Ascending aorta (tissue), 2 donors: ENCODE results near the gene SRSF7. TPM values are rescaled to one million over a fixed set of nuclear protein-coding genes. Genes with fewer than 3 reads are reported as not detected.

Experiments
- DNase-seq, 2 donors: peaks; one replicate each; pipeline ENCODE4 v3.0.0-alpha.2; 2019; ENCODE audit warnings: low spot score in 2 of 2
- H3K27ac ChIP-seq, 2 donors: fragments of 200-600 bp; sonication (generic); one replicate each; pipeline ENCODE4 v1.5.1; 2016 to 2017; ENCODE audit warnings: mild to moderate bottlenecking in 1 of 2
- H3K27me3 ChIP-seq: fragments of 200-600 bp; sonication (generic); one replicate; pipeline ENCODE4 v1.5.1; 2017
- H3K36me3 ChIP-seq, 2 donors: fragments of 200-600 bp; sonication (generic); one replicate each; pipeline ENCODE4 v1.5.1; 2016
- H3K4me1 ChIP-seq, 2 donors: fragments of 200-600 bp; sonication (generic); one replicate each; pipeline ENCODE4 v1.5.1; 2016 to 2017; ENCODE audit warnings: mild to moderate bottlenecking in 1 of 2
- H3K4me3 ChIP-seq, 2 donors: fragments of 200-600 bp; sonication (generic); one replicate each; pipeline ENCODE4 v1.5.1; 2016 to 2017; ENCODE audit warnings: mild to moderate bottlenecking in 1 of 2
- H3K9me3 ChIP-seq, 2 donors: fragments of 200-600 bp; sonication (generic); one replicate each; pipeline ENCODE4 v1.5.1; 2016
- intact Hi-C: fragments of 100-400 bp; cut with DNase I; formaldehyde crosslinking; loops from one replicate; pipeline ENCODE4 v1.15.1; 2023
- total RNA-seq: library from RNA; depleted of rRNA; stranded (reverse); fragments of >200 nt; gene quantifications from one replicate; pipeline ENCODE4 v1.1.0, GENCODE V29; 2016
- TF ChIP-seq, protein P1 (sequence below), 3 experiments: fragments of 200-600 bp in 2 of 3; fragments of 450-650 bp in 1 of 3; sonication (generic) in 2 of 3; IDR thresholded peaks; one replicate each; pipeline ENCODE4 v1.5.1; 2016 to 2019; ENCODE audit warnings: antibody characterized with exemption in 3 of 3, mild to moderate bottlenecking in 1 of 3, moderate library complexity in 1 of 3

The SRSF7 gene
- total RNA-seq, 1 donor from 2014 or later, result 54.1 TPM

DNA sequence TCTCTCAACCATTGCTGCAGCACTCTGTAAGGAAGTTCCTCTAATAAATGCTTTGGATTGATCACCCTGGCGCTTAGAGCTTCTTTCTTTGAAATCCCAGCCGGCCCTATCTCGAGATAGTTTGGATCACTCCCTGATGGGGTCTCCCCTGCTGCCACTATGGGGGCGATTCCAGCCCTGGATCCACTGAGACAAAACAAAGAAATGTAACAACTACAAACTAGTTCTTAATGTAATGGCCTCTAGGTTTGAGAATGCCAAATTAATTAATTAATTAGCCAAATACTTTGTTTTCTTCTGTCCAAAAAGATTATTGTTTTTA is 15.2 kb downstream of the SRSF7 start:
- TF ChIP-seq, protein P1, sequence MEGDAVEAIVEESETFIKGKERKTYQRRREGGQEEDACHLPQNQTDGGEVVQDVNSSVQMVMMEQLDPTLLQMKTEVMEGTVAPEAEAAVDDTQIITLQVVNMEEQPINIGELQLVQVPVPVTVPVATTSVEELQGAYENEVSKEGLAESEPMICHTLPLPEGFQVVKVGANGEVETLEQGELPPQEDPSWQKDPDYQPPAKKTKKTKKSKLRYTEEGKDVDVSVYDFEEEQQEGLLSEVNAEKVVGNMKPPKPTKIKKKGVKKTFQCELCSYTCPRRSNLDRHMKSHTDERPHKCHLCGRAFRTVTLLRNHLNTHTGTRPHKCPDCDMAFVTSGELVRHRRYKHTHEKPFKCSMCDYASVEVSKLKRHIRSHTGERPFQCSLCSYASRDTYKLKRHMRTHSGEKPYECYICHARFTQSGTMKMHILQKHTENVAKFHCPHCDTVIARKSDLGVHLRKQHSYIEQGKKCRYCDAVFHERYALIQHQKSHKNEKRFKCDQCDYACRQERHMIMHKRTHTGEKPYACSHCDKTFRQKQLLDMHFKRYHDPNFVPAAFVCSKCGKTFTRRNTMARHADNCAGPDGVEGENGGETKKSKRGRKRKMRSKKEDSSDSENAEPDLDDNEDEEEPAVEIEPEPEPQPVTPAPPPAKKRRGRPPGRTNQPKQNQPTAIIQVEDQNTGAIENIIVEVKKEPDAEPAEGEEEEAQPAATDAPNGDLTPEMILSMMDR (IDR thresholded peaks at IDR 0.05), result no peak
- Histone ChIP-seq H3K9me3 (no peaks in the 10 kb centered on the region), H3K27me3 (no peaks in the 10 kb centered on the region), H3K4me1 (peaks cover 0 to 4% of the 10 kb centered on the region in 2 donors), H3K4me3 (no peak overlapping the region), H3K36me3 (peaks cover 24 to 46% of the 10 kb centered on the region in 2 donors), H3K27ac (no peak overlapping the region)
- DNase-seq, result no peak
- intact Hi-C loops, result no loop called here

DNA sequence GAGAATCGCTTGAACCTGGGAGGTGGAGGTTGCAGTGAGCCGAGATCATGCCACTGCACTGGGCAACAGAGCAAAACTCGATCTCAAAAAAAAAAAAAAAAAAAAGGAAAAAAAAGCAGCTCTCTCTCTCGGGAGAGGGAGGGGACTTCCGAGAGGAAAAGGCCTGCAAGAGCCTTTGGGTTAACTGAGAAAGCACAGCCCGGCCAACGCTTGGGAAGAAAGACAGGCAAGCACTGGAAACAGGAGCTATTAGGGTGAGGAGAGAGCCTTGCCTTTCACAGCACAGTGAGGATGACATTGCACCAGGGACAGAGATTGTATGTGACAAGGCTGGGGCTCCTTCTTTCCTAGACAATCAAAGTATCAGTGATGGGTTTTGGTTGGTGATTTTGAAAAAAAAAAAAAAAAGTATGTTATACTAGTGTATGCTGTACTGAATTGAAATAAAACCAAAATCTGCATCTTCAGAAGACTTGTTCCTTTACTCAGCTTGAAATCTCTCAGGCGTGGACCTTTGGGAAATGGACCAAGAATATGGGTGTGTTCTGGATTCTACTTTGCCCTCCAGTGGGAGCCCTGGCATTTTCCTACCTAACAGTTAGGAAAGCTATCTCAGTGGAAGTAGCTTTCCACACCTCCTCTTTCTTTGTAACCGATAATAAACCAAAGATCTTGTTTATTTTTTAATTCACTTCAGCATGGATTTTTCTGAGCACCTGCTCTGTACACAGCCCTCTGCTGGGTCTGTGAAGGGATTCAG is 16.7 kb downstream of the SRSF7 start:
- Histone ChIP-seq H3K27me3 (no peaks in the 10 kb centered on the region), H3K36me3 (peaks cover 29 to 57% of the 10 kb centered on the region in 2 donors), H3K4me3 (no peak overlapping the region), H3K27ac (no peak overlapping the region), H3K4me1 (no peaks in the 10 kb centered on the region), H3K9me3 (no peaks in the 10 kb centered on the region)
- TF ChIP-seq, protein P1 (IDR thresholded peaks at IDR 0.05), result no peak
- DNase-seq, result no peak
- intact Hi-C loops, result no loop called here

DNA sequence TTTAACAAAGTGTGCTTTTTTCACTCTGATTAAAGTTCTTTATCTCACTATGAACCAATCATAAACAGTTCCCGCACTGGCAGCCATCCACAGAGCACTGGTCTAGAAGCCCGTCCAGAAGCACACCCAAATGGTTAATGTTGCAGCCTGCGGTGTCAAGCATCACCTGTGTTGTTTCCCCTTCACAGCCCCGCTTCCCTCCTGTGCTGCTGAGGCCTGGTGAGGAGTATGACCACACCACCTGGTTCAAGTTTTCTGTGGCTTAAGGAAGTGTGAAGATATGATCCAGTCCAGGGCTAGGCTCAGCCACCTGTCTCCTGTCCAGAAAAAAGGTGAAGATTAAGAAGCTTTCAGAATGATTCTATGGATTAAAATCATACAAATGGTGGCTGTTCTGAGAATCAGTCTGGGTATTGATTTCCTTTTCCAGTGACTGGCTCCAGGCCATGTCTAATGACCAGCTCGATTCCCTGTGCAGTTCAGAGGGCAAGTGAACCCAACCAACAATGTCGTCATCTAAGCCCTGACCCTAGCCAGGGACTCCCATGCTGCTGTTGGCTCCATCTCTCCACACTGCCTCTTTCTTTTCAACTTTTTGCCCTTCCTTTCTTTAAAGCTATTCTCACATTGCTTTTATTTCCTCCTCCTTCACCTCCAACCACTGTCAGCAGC is 17.7 kb downstream of the SRSF7 start:
- no peak overlapping the region for H3K4me3 ChIP-seq
- no peak overlapping the region for H3K27ac ChIP-seq
- intact Hi-C loops, result no loop called here
- TF ChIP-seq, protein P1 (IDR thresholded peaks at IDR 0.05), result no peak
- H3K9me3 ChIP-seq, result no peaks in the 10 kb centered on the region
- H3K36me3 ChIP-seq, result peaks cover 29 to 54% of the 10 kb centered on the region in 2 donors
- no peak for DNase-seq
- no peaks in the 10 kb centered on the region for H3K4me1 ChIP-seq
- no peaks in the 10 kb centered on the region for H3K27me3 ChIP-seq

DNA sequence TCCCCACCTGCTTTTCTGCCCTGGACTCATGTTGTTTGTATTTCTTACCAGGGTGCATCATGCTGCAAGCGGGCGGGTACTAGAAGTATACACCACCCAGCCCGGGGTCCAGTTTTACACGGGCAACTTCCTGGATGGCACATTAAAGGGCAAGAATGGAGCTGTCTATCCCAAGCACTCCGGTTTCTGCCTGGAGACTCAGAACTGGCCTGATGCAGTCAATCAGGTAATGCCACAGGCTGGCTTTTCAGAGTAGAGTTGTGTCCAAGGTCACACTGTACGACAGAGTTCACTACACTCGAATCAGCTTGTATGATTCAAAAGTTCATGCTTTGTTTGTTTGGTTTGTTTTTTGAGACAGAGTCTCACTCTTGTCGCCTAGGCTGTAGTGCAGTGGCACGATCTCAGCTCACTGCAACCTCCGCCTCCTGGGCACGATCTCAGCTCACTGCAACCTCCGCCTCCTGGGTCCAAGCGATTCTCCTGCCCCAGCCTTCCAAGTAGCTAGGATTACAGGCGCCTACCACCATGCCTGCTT is 19.4 kb downstream of the SRSF7 start:
- H3K36me3 ChIP-seq, result peaks cover 22 to 42% of the 10 kb centered on the region in 2 donors
- intact Hi-C loops, result no loop called here

DNA sequence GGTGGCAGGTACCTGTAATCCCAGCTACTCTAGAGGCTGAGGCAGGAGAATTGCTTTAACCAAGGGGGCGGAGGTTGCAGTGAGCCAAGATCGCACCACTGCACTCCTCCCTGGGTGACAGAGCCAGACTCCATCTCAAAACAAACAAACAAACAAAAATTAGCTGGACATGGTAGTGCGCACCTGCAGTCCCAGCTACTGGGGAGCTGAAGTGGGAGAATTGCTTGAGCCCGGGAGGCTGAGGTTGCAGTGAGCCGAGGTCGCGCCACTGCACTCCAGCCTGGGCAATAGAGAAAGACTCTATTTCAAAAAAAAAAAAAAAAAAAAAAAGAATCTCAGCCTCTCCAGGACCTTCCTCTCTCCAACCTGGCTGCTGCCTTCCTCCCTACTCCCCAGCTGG is 20.1 kb downstream of the SRSF7 start:
- peaks cover 22 to 42% of the 10 kb centered on the region in 2 donors for H3K36me3 ChIP-seq
- H3K9me3 ChIP-seq, result no peaks in the 10 kb centered on the region
- intact Hi-C loops, result no loop called here
- H3K4me1 ChIP-seq, result no peaks in the 10 kb centered on the region
- no peak overlapping the region for H3K27ac ChIP-seq
- TF ChIP-seq, protein P1 (IDR thresholded peaks at IDR 0.05), result no peak
- DNase-seq, result no peak
- no peaks in the 10 kb centered on the region for H3K27me3 ChIP-seq
- no peak overlapping the region for H3K4me3 ChIP-seq

More for the DNA sequence above, 19.4 kb downstream of the SRSF7 start:
- H3K4me1 ChIP-seq, result no peaks in the 10 kb centered on the region
- H3K27ac ChIP-seq, result no peak overlapping the region
- H3K27me3 ChIP-seq, result no peaks in the 10 kb centered on the region
- H3K9me3 ChIP-seq, result no peaks in the 10 kb centered on the region
- TF ChIP-seq, protein P1 (IDR thresholded peaks at IDR 0.05), result no peak
- no peak for DNase-seq
- no peak overlapping the region for H3K4me3 ChIP-seq
